Glutamatergic neuron (in vitro differentiated cells): ENCODE data around the gene BICDL2. TPM values are rescaled to one million over a fixed set of nuclear protein-coding genes. Genes with fewer than 3 reads are reported as not detected.
"Not testable (repeated sequence)": the region's sequence is repeated elsewhere in the genome, so short reads cannot be mapped to it uniquely, and the experiment has no call there.

Experiments used
- DNase-seq: peaks from one replicate; pipeline ENCODE4 v3.0.0; 2022
- H3K27ac Mint-ChIP-seq: one replicate; pipeline ENCODE4 v1.8.0; 2020; ENCODE audit warnings: mild to moderate bottlenecking, mixed read lengths, inconsistent platforms; ENCODE audit not compliant: unreplicated experiment
- H3K27me3 Mint-ChIP-seq: one replicate; pipeline ENCODE4 v1.8.0; 2020; ENCODE audit warnings: mild to moderate bottlenecking, moderate library complexity, mixed read lengths, inconsistent platforms; ENCODE audit not compliant: unreplicated experiment
- H3K36me3 Mint-ChIP-seq: one replicate; pipeline ENCODE4 v1.8.0; 2020; ENCODE audit warnings: mild to moderate bottlenecking, mixed read lengths, inconsistent platforms; ENCODE audit not compliant: unreplicated experiment
- H3K4me1 Mint-ChIP-seq: one replicate; pipeline ENCODE4 v1.8.0; 2020; ENCODE audit warnings: mild to moderate bottlenecking, low read depth, mixed read lengths, inconsistent platforms; ENCODE audit not compliant: unreplicated experiment
- H3K4me3 Mint-ChIP-seq: one replicate; pipeline ENCODE4 v1.8.0; 2020; ENCODE audit warnings: mild to moderate bottlenecking, mixed read lengths, inconsistent platforms; ENCODE audit not compliant: unreplicated experiment
- H3K9me3 Mint-ChIP-seq: one replicate; pipeline ENCODE4 v1.8.0; 2020; ENCODE audit warnings: mild to moderate bottlenecking, moderate library complexity, mixed read lengths, inconsistent platforms; ENCODE audit not compliant: unreplicated experiment
- CTCF ChIP-seq: fragments of 200-600 bp; sonication (generic); IDR thresholded peaks from one replicate; pipeline ENCODE4 v1.5.0; 2021; ENCODE audit not compliant: partially characterized antibody, unreplicated experiment
- total RNA-seq: library from RNA; stranded (reverse); fragmentation: NEBNext Ultra II Directional; extraction: Animal tissue kit (Norgen Biotek cat#: 25700); gene quantifications from one replicate; pipeline ENCODE4 v1.2.1, GENCODE V29; 2021; ENCODE audit not compliant: unreplicated experiment

The BICDL2 gene
- total RNA-seq, 1 donor from 2014 or later = not detected

GRCh38 chr16:3054965-3055733 lies 18.4 kb upstream of the BICDL2 start:
- no peaks in the 10 kb centered on the region for H3K4me1 Mint-ChIP-seq
- H3K9me3 Mint-ChIP-seq = peaks cover under 1% of the 10 kb centered on the region
- TF ChIP-seq CTCF = no peak
- no peaks in the 10 kb centered on the region for H3K36me3 Mint-ChIP-seq
- DNase-seq = no peak
- no peak overlapping the region for H3K4me3 Mint-ChIP-seq
- peaks cover 9% of the 10 kb centered on the region for H3K27me3 Mint-ChIP-seq
- H3K27ac Mint-ChIP-seq = no peak overlapping the region

DNA sequence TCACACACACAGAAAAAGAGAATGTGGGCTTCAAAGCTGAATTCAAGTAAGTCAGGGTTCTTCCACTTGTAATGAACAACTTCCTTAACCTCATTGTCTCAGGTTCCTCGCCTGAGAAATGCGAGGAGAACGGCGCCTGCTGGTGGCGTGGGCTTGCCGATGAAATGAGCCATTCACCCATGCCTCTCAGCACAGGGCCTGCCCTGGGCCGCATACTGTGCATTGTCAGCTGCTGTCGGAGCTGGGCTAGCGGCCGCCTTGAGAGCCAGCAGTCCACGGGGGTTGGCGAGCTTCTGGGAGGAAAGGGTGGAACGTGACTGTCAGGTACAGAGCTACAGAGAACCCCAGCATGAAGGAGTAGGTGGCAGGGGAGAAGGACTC lies 16.6 kb upstream of the BICDL2 start:
- not testable (repeated sequence) for H3K27ac Mint-ChIP-seq, H3K9me3 Mint-ChIP-seq, H3K4me3 Mint-ChIP-seq, DNase-seq, H3K4me1 Mint-ChIP-seq, H3K36me3 Mint-ChIP-seq
- peaks cover 11% of the 10 kb centered on the region for H3K27me3 Mint-ChIP-seq

- not testable (repeated sequence) for H3K4me3 Mint-ChIP-seq, DNase-seq, H3K4me1 Mint-ChIP-seq, H3K27ac Mint-ChIP-seq, H3K9me3 Mint-ChIP-seq, H3K36me3 Mint-ChIP-seq
- H3K27me3 Mint-ChIP-seq = peaks cover 12% of the 10 kb centered on the region
These were observed 16.0 kb upstream of the BICDL2 start for GRCh38 chr16:3052571-3053329.

GRCh38 chr16:3051494-3051893 lies 14.8 kb upstream of the BICDL2 start:
- no peaks in the 10 kb centered on the region for H3K4me1 Mint-ChIP-seq
- no peak overlapping the region for H3K4me3 Mint-ChIP-seq
- peaks cover 6% of the 10 kb centered on the region for H3K36me3 Mint-ChIP-seq
- no peak for TF ChIP-seq CTCF
- no peak overlapping the region for H3K27ac Mint-ChIP-seq
- no peak for DNase-seq
- H3K27me3 Mint-ChIP-seq = peaks cover 14% of the 10 kb centered on the region
- H3K9me3 Mint-ChIP-seq = peaks cover 4% of the 10 kb centered on the region

DNA sequence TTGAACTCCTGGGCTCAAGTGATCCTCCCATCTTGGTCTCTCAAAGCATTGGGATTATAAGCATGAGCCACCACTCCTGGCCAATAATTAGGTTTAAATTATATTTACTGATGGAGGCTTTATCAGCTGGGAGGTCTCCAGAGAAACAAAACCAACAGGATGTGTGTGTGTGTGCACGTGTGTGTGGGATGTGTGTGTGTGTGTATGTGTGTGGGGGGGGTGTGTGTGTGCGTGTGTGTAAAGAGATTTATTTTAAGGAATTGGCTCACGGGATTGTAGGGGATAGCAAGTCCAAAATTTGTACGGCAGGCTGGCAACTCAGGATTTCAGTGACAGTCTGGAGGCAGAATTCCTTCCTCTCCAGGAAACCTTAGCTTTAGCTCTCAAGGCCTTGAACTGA lies 14.3 kb upstream of the BICDL2 start:
- TF ChIP-seq CTCF = no peak
- no peak for DNase-seq
- peaks cover 6% of the 10 kb centered on the region for H3K36me3 Mint-ChIP-seq
- no peak overlapping the region for H3K4me3 Mint-ChIP-seq
- peaks cover 4% of the 10 kb centered on the region for H3K9me3 Mint-ChIP-seq
- H3K27me3 Mint-ChIP-seq = peaks cover 14% of the 10 kb centered on the region
- no peaks in the 10 kb centered on the region for H3K4me1 Mint-ChIP-seq
- no peak overlapping the region for H3K27ac Mint-ChIP-seq

DNA sequence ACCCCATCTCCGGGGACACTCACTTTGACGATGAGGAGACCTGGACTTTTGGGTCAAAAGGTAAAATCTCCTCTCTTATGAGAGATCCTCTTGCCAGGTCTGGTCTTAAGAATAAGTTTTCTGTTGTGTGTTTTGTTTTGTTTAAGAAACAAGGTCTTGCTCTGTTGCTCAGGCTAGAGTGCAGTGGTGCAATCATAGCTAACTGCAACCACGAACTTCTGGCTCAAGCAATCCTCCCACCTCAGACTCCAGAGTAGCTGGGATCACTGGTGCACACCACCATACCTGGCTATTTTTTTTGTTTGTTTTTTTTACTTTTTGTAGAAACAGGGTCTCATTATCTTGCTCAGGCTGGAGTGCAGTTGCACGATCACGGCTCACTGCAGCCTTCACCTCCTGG lies 13.7 kb upstream of the BICDL2 start:
- Mint-ChIP-seq H3K36me3 (peaks cover 6% of the 10 kb centered on the region), H3K9me3 (peaks cover 4% of the 10 kb centered on the region), H3K4me3 (no peak overlapping the region), H3K27ac (no peak overlapping the region), H3K4me1 (no peaks in the 10 kb centered on the region), H3K27me3 (peaks cover 14% of the 10 kb centered on the region)
- no peak for TF ChIP-seq CTCF
- no peak for DNase-seq
